Inferior parietal cortex (tissue), 1 donor: Measurements from ENCODE around the gene TTYH1.

ENCODE experiments used
- DNase-seq: peaks from one replicate; pipeline ENCODE4 v3.0.0-alpha.2; 2016; ENCODE audit errors: extremely low spot score

The TTYH1 gene

GRCh38 chr19:54392105-54392504 lies 23.2 kb upstream of the TTYH1 start:
- DNase-seq = no peak

- DNase-seq = no peak
Measured at GRCh38 chr19:54393381-54393780, 21.9 kb upstream of the TTYH1 start.

GRCh38 chr19:54395685-54396084 lies 19.6 kb upstream of the TTYH1 start:
- DNase-seq = no peak

GRCh38 chr19:54399189-54399588 lies 16.1 kb upstream of the TTYH1 start:
- DNase-seq = no peak

GRCh38 chr19:54400913-54401312 lies 14.4 kb upstream of the TTYH1 start:
- no peak for DNase-seq

- DNase-seq = no peak
Measured at GRCh38 chr19:54403054-54403453, 12.2 kb upstream of the TTYH1 start.

- DNase-seq = no peak
Measured at GRCh38 chr19:54405628-54406027, 9.6 kb upstream of the TTYH1 start.

GRCh38 chr19:54407780-54408179 lies 7.5 kb upstream of the TTYH1 start:
- DNase-seq = no peak

GRCh38 chr19:54408456-54409026 lies 6.7 kb upstream of the TTYH1 start:
- DNase-seq = no peak

- DNase-seq = no peak
Measured at GRCh38 chr19:54411033-54411432, 4.2 kb upstream of the TTYH1 start.

GRCh38 chr19:54412877-54413276 lies 2.4 kb upstream of the TTYH1 start:
- DNase-seq = no peak

- no peak for DNase-seq
Measured at GRCh38 chr19:54414156-54414555, 1.1 kb upstream of the TTYH1 start.

GRCh38 chr19:54415901-54416673 lies 823 bp downstream of the TTYH1 start:
- DNase-seq = no peak

- no peak for DNase-seq
Measured at GRCh38 chr19:54416695-54417491, 1.6 kb downstream of the TTYH1 start.

GRCh38 chr19:54418030-54418929 lies 3.0 kb downstream of the TTYH1 start:
- DNase-seq = no peak

GRCh38 chr19:54418930-54419800 lies 3.9 kb downstream of the TTYH1 start:
- DNase-seq = no peak

- DNase-seq = no peak
Measured at GRCh38 chr19:54420068-54420382, 4.8 kb downstream of the TTYH1 start.

- peak; percentile 87 for DNase-seq
Measured at GRCh38 chr19:54420383-54421168, 5.3 kb downstream of the TTYH1 start.

GRCh38 chr19:54421169-54421516 lies 5.9 kb downstream of the TTYH1 start:
- DNase-seq = no peak

- DNase-seq = no peak
Measured at GRCh38 chr19:54421521-54421920, 6.3 kb downstream of the TTYH1 start.
